Ishikawa (cell line): Measurements from ENCODE around the gene KRTAP13-2.

ENCODE experiments used
- CEBPB ChIP-seq: IDR thresholded peaks from 2 replicates; pipeline ENCODE4 v1.6.1; 2012
- CREB1 ChIP-seq: IDR thresholded peaks from 2 replicates; pipeline ENCODE4 v1.6.1; 2012; ENCODE audit warnings: low read depth
- EGR1 ChIP-seq: IDR thresholded peaks from 2 replicates; pipeline ENCODE4 v1.6.1; 2012
- EP300 ChIP-seq: IDR thresholded peaks from 2 replicates; pipeline ENCODE4 v1.6.1; 2012; ENCODE audit warnings: borderline replicate concordance
- FOXM1 ChIP-seq: IDR thresholded peaks from 2 replicates; pipeline ENCODE4 v1.6.1; 2012; ENCODE audit warnings: low read depth, borderline replicate concordance
- MAX ChIP-seq: IDR thresholded peaks from 2 replicates; pipeline ENCODE4 v1.6.1; 2012
- NFIC ChIP-seq: IDR thresholded peaks from 2 replicates; pipeline ENCODE4 v1.6.1; 2012
- RAD21 ChIP-seq: IDR thresholded peaks from 2 replicates; pipeline ENCODE4 v1.6.1; 2012; ENCODE audit warnings: low read depth
- TAF1 ChIP-seq: IDR thresholded peaks from 2 replicates; pipeline ENCODE4 v1.6.1; 2012; ENCODE audit warnings: low read depth, mild to moderate bottlenecking
- TCF12 ChIP-seq: IDR thresholded peaks from 2 replicates; pipeline ENCODE4 v1.6.1; 2012; ENCODE audit warnings: low read depth
- TEAD4 ChIP-seq: IDR thresholded peaks from 2 replicates; pipeline ENCODE4 v1.6.1; 2012
- USF1 ChIP-seq: IDR thresholded peaks from 2 replicates; pipeline ENCODE4 v1.6.1; 2012
- YY1 ChIP-seq: IDR thresholded peaks from 2 replicates; pipeline ENCODE4 v1.6.1; 2012; ENCODE audit warnings: low read depth
- ZBTB7A ChIP-seq: IDR thresholded peaks from 2 replicates; pipeline ENCODE4 v1.6.1; 2012; ENCODE audit warnings: low read depth
- TF ChIP-seq, protein P1 (sequence below): IDR thresholded peaks from 2 replicates; pipeline ENCODE4 v1.6.1; 2012; ENCODE audit warnings: low read depth, mild to moderate bottlenecking

Gene KRTAP13-2, protein sequence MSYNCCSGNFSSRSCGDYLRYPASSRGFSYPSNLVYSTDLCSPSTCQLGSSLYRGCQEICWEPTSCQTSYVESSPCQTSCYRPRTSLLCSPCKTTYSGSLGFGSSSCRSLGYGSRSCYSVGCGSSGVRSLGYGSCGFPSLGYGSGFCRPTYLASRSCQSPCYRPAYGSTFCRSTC

DNA sequence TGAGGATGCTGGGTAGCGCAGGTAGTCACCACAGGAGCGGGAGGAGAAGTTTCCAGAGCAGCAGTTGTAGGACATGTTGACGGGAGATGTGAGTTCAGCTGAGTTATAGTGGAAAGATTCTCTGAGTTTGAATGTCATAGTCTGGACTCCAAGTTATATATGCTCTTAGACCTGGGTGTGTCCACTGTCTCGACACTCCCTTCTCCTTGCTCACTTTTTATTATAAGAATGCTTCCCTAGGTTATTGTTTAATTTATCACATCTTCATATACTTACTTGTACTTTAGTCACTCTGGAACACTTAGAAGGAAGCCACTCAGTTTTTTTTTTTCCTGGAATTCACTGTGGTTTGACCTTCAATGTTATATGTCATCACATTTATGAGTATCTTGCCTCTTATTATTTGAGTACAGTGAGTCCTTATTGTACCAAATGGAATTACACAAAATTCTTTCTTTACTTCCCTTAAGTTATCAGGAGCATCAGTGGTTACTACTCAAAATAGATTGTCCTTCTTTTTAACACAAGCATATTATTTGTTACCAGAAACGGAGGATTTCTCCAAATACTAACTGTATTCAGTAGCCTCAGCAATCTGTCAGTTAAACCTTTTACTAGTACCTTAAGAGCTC, at the start of gene KRTAP13-2:
Gene KRTAP13-2, minus strand, starts transcription at position 133 of the 632 bp plus-strand sequence. Its CDS starts 58 bp downstream, at position 75.
- TF ChIP-seq MAX (no peak), FOXM1 (no peak), CEBPB (no peak), EGR1 (no peak), YY1 (no peak), TAF1 (no peak), TEAD4 (no peak), NFIC (no peak)

- no peak for TF ChIP-seq TCF12
Observed at GRCh38 chr21:30415993-30416392, 43.9 kb upstream of the KRTAP13-2 start.

GRCh38 chr21:30408782-30409494, 36.9 kb upstream of the KRTAP13-2 start:
- TF ChIP-seq RAD21 (peak; percentile 12; the same call in 1 of the 2 replicates), CEBPB (no peak)

DNA sequence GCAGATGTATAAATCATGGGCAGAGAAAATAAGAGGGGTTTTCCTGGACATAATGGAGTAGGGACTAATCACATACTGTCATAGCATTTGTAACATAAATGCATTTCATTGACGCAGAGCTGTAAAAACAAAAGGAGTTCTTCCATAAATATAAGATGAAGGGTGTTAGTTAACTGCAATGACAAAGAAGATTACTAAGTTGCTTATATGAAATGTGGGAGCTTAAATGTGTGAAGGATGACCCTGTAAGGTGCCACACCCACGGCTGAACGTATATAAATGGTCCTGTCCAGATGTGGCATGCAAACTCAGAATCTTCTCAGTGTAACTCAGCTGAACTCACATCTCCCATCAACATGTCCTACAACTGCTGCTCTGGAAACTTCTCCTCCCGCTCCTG, 23.7 kb upstream of the KRTAP13-2 start, which contains the start of gene KRTAP13-1:
Gene KRTAP13-1, plus strand, starts transcription at position 301 of the 400 bp plus-strand sequence. Its CDS starts 56 bp downstream, at position 357.
- TF ChIP-seq TAF1: no peak
- TF ChIP-seq, protein P1, sequence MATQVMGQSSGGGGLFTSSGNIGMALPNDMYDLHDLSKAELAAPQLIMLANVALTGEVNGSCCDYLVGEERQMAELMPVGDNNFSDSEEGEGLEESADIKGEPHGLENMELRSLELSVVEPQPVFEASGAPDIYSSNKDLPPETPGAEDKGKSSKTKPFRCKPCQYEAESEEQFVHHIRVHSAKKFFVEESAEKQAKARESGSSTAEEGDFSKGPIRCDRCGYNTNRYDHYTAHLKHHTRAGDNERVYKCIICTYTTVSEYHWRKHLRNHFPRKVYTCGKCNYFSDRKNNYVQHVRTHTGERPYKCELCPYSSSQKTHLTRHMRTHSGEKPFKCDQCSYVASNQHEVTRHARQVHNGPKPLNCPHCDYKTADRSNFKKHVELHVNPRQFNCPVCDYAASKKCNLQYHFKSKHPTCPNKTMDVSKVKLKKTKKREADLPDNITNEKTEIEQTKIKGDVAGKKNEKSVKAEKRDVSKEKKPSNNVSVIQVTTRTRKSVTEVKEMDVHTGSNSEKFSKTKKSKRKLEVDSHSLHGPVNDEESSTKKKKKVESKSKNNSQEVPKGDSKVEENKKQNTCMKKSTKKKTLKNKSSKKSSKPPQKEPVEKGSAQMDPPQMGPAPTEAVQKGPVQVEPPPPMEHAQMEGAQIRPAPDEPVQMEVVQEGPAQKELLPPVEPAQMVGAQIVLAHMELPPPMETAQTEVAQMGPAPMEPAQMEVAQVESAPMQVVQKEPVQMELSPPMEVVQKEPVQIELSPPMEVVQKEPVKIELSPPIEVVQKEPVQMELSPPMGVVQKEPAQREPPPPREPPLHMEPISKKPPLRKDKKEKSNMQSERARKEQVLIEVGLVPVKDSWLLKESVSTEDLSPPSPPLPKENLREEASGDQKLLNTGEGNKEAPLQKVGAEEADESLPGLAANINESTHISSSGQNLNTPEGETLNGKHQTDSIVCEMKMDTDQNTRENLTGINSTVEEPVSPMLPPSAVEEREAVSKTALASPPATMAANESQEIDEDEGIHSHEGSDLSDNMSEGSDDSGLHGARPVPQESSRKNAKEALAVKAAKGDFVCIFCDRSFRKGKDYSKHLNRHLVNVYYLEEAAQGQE: no peak
- no peak for TF ChIP-seq YY1
- no peak for TF ChIP-seq NFIC
- no peak for TF ChIP-seq RAD21
- TF ChIP-seq USF1: no peak
- TF ChIP-seq ZBTB7A: no peak
- TF ChIP-seq MAX: no peak
- no peak for TF ChIP-seq EP300
- TF ChIP-seq TEAD4: no peak
- TF ChIP-seq CEBPB: no peak
- TF ChIP-seq CREB1: no peak
- TF ChIP-seq FOXM1: no peak
- TF ChIP-seq EGR1: no peak
- TF ChIP-seq TCF12: no peak

GRCh38 chr21:30391492-30392025, 19.5 kb upstream of the KRTAP13-2 start:
- TF ChIP-seq NFIC (no peak), CREB1 (no peak), FOXM1 (no peak), TEAD4 (no peak), RAD21 (no peak), CEBPB (no peak), MAX (no peak), ZBTB7A (no peak), EGR1 (no peak), TAF1 (no peak), USF1 (no peak), EP300 (no peak), TCF12 (no peak)
- TF ChIP-seq, protein P1: no peak

DNA sequence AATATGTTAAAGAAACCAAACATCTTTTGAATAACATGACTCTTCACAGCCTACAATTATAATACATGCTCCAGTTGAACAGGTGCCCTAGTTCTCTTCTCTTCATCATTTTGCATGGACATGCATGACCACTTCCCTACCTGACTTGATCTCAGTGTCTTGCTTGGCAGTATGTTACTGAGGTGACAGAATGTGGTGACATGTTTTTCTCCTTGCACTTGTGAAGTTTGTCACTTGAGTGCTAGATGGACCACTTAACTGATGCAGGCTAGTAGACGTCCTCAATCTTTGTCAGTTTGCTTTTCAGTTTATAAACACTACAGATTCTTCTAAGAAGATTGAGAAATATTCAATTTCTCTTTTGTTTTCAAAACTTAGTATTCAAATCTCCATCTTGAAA, 10.1 kb upstream of the KRTAP13-2 start:
- TF ChIP-seq, protein P1: no peak
- TF ChIP-seq CEBPB: no peak
- TF ChIP-seq TAF1: no peak
- TF ChIP-seq RAD21: no peak
